KOPT-K1 (cell line): Measurements from ENCODE around the gene MAP6.

Experiments
- H3K27ac ChIP-seq: fragments of 200-600 bp; sonication (generic); 2 replicates; pipeline ENCODE4 v1.5.1; 2016; ENCODE audit warnings: antibody characterized with exemption, mild to moderate bottlenecking, low read depth, low read length; ENCODE audit not compliant: poor library complexity, severe bottlenecking
- H3K36me3 ChIP-seq: fragments of 200-600 bp; sonication (generic); 2 replicates; pipeline ENCODE4 v1.5.1; 2017; ENCODE audit warnings: antibody characterized with exemption, mild to moderate bottlenecking, low read length, moderate library complexity; ENCODE audit not compliant: insufficient read depth
- H3K9me3 ChIP-seq: fragments of 200-600 bp; sonication (generic); 2 replicates; pipeline ENCODE4 v1.5.1; 2017; ENCODE audit warnings: antibody characterized with exemption, low read length, mild to moderate bottlenecking; ENCODE audit not compliant: insufficient read depth, poor library complexity, severe bottlenecking

MAP6 gene

DNA sequence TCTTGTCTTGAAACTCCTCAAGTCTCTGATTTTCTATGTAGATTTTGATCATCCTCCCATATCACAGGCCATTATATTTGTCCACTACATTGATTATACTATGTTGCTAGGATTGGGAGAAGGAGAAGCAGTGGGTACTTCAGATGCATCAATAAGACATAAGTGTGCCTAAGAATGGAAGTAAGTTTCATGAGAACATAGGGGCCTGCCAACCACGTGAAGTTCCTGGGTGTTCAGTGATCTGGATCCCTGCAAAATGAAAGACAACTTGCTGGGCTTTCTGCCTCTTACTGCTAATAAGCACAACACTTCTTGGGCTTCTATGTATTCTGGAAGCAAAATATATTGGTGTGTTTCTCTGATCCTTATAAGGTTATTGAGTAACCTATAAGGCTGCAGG is 89.0 kb downstream of the MAP6 start:
- H3K36me3 ChIP-seq = no peaks in the 10 kb centered on the region
- H3K27ac ChIP-seq = no peak overlapping the region
- H3K9me3 ChIP-seq = no peaks in the 10 kb centered on the region

GRCh38 chr11:75578977-75579376 is 89.9 kb downstream of the MAP6 start:
- H3K36me3 ChIP-seq = no peaks in the 10 kb centered on the region
- no peak overlapping the region for H3K27ac ChIP-seq
- no peaks in the 10 kb centered on the region for H3K9me3 ChIP-seq

DNA sequence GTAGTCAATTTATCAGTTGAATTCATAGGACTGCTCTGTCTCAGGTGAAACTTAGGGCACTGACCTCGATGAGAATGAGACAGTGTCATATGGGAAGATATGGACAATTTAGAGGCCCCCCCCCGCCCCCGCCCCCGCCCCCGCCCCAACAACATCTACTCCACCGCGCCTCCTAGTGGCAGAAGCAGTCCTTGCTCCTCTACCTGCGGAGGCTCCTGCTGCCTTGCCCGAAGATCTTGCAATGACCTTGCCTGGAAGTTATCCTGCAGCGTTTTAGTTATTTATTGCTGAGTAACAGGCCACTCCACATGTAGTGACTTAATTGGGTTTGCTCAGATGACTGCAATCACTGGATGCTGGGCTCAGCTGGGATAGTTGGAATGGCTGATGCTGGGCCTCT is 91.6 kb downstream of the MAP6 start:
- Histone ChIP-seq H3K36me3 (no peaks in the 10 kb centered on the region), H3K27ac (no peak overlapping the region), H3K9me3 (no peaks in the 10 kb centered on the region)

DNA sequence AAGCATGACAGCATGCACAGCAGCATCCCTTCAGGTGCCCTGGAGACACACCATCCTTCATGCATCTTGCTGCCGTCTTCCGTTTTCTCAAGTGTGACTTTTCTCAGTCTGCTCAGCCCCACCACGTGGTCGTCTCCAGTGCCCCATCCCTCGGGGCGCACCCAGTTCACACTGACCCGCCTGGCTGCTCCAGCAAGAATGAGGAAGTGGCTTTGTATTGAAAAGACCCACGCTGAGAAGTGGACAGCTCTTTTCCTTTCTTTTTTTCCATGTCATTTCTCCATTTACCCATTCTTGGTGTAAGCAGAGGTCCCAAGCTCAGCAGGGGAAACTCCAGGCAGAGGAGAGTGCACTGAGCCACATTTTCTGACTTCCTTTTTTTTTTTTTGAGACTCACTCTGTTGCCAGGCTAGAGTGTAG is 92.3 kb downstream of the MAP6 start:
- no peak overlapping the region for H3K27ac ChIP-seq
- H3K36me3 ChIP-seq = no peaks in the 10 kb centered on the region
- H3K9me3 ChIP-seq = no peaks in the 10 kb centered on the region

DNA sequence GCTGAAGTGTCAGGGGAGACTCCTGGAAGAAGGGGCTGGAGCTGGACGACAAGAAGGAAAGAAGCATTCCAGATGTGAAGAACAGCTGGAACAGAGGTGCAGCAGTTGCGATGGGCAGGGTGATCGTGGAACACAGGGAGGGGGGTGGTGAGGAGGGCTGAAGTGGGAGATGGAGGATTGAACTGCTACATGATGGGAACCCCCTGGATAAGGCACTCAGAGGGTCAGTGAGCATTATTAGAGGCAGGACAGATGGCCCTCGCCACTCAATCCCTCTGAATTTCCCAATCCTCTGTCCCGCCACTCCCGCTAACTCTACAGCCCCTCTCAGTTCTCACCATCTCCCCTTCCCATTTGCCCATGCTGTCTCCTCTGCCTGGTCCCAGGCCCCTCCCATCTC is 92.8 kb downstream of the MAP6 start:
- Histone ChIP-seq H3K9me3 (no peaks in the 10 kb centered on the region), H3K27ac (no peak overlapping the region), H3K36me3 (no peaks in the 10 kb centered on the region)

GRCh38 chr11:75574698-75575602 is 93.9 kb downstream of the MAP6 start:
- H3K36me3 ChIP-seq = no peaks in the 10 kb centered on the region
- no peak overlapping the region for H3K27ac ChIP-seq
- H3K9me3 ChIP-seq = no peaks in the 10 kb centered on the region

- Histone ChIP-seq H3K9me3 (no peaks in the 10 kb centered on the region), H3K36me3 (no peaks in the 10 kb centered on the region), H3K27ac (no peak overlapping the region)
Observed at GRCh38 chr11:75572744-75573143, 96.1 kb downstream of the MAP6 start.

DNA sequence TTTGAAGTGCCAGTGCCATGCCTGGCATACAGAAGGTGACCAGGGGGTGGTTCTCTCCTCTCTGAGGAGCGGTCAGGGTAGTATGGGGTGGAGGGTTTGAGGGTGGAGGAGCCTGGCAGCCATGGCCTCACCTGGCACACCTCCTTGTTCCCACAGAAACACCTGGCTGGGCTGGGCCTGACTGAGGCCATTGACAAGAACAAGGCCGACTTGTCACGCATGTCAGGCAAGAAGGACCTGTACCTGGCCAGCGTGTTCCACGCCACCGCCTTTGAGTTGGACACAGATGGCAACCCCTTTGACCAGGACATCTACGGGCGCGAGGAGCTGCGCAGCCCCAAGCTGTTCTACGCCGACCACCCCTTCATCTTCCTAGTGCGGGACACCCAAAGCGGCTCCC is 97.2 kb downstream of the MAP6 start:
- Histone ChIP-seq H3K27ac (no peak overlapping the region), H3K9me3 (no peaks in the 10 kb centered on the region), H3K36me3 (no peaks in the 10 kb centered on the region)

DNA sequence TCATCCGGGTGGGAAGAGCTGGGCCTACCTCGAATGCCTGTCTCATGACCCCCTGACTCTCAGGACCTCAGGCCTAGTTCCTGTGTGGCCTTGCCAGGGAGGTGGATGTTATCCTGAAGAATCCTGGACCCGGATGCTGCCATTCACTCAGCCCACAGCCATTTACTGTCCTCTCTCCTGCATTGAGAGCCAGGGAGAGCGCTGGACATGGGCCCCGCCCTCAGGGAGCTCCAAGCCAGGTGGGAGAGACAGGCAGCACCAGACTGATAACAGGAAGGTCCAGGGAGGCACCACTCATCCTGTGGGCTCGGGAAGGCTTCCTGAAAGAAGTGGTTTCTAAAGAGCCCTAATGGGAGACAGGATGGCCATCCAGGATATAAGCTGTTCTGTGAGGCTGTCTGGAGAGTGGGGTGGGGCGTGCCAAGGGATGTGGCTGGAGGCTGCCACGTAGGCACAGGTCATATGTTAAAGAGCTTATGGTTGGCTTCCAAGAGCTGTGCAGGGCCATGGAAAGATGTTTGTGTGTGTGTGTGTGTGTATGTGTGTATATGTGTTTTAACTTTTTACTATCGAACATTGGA is 98.2 kb downstream of the MAP6 start:
- Histone ChIP-seq H3K27ac (no peak overlapping the region), H3K9me3 (no peaks in the 10 kb centered on the region), H3K36me3 (no peaks in the 10 kb centered on the region)

DNA sequence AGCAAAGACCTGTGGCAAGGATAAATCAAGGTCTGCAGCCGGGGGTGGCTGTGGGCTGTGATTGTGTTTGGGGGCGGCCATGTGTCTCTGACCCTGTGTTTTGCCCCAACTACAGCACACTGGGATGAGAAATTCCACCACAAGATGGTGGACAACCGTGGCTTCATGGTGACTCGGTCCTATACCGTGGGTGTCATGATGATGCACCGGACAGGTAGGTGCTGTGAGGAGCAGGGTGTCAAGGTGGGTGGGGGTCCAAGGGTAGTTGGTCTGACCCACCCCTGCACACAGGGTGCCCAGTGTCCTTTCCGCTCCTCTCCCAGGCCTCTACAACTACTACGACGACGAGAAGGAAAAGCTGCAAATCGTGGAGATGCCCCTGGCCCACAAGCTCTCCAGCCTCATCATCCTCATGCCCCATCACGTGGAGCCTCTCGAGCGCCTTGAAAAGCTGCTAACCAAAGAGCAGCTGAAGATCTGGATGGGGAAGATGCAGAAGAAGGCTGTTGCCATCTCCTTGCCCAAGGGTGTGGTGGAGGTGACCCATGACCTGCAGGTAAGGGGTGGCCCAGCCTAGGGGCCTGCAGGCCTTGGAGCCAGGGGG is 100.1 kb downstream of the MAP6 start:
- Histone ChIP-seq H3K36me3 (no peaks in the 10 kb centered on the region), H3K9me3 (no peaks in the 10 kb centered on the region), H3K27ac (no peak overlapping the region)

DNA sequence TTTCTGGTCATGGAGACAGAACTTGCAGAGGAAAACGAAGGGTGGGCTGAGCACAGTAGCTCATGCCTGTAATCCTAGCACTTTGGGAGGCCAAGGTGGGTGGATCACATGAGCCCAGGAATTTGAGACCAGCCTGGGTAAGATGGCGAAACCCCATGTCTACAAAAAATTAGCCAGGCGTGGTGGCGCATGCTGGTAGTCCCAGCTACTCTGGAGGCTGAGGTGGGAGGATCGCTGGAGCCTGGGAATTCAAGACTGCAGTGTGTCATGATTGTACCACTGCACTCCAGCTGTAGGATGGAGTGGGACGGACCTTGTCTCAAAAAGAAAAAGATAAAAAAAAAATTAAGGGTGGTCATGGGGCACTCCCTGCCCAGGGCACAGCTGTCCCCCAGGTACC is 100.9 kb downstream of the MAP6 start:
- Histone ChIP-seq H3K9me3 (no peaks in the 10 kb centered on the region), H3K36me3 (no peaks in the 10 kb centered on the region), H3K27ac (no peak overlapping the region)

- H3K36me3 ChIP-seq = no peaks in the 10 kb centered on the region
Observed at GRCh38 chr11:75566763-75567279, 102.0 kb downstream of the MAP6 start.

DNA sequence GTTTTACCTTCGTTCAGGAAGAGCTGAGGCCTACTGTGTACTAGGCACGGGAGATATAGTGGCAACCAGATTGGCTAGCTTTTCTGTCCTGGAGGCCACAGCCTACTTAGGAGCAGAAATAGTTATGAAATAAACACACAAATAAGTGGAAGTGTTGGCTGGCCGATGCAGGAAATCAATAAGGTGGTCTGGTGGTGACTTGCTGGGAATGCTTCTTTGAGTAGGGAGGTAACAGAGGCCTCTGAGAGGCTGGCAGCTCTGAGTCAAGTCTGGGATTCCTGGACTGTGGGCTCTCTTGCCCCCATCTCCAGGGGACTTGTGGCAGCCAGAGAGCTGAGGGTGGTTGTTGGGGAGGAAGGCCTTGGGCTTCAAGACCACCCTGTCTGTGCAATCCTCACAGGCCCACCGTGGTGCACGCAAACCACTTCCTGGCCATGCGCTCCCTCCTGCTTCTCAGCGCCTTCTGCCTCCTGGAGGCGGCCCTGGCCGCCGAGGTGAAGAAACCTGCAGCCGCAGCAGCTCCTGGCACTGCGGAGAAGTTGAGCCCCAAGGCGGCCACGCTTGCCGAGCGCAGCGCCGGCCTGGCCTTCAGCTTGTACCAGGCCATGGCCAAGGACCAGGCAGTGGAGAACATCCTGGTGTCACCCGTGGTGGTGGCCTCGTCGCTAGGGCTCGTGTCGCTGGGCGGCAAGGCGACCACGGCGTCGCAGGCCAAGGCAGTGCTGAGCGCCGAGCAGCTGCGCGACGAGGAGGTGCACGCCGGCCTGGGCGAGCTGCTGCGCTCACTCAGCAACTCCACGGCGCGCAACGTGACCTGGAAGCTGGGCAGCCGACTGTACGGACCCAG is 102.7 kb downstream of the MAP6 start:
- Histone ChIP-seq H3K27ac (no peak overlapping the region), H3K9me3 (no peaks in the 10 kb centered on the region), H3K36me3 (no peaks in the 10 kb centered on the region)

More at GRCh38 chr11:75566763-75567279, 102.0 kb downstream of the MAP6 start:
- no peaks in the 10 kb centered on the region for H3K9me3 ChIP-seq
- H3K27ac ChIP-seq = no peak overlapping the region

DNA sequence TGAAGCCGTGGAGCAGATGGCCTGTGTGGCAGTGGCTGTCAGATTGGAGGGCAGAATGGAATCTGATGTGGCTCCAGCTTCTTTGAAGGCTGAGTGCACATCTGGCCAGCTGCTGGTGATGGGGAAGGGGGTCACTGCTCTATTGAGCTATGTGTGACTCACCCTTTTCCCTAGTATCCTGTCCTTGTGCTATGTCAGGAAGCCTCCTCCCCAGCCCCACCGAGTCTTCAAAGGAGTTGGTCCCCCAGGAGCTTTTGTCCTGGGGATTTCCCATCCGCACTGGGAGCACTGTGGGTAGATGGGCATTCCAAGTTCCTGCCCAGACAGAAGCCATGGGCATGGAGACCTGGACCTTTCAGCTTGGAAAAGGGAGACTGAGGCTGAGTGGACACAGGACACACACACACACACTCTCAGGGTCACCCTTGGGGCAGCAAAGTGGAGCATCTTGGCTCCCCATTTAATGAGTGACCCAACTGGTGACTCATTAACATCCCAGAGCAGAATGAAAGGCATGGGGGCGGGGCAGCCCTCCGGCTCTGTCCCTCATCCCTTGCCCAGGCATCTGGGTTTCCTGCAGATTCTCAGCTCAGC is 103.5 kb downstream of the MAP6 start:
- Histone ChIP-seq H3K27ac (no peak overlapping the region), H3K36me3 (no peaks in the 10 kb centered on the region)

More for the DNA sequence above, 103.5 kb downstream of the MAP6 start:
- no peaks in the 10 kb centered on the region for H3K9me3 ChIP-seq
